B cell (primary cell): ENCODE measurements around the gene GINS3.
"Not testable (repeated sequence)": the region's sequence is repeated elsewhere in the genome, so short reads cannot be mapped to it uniquely, and the experiment has no call there.

Experiments
- CTCF ChIP-seq: fragments of 200-600 bp; IDR thresholded peaks from one replicate; pipeline ENCODE4 v1.8.0; 2022; ENCODE audit warnings: antibody characterized with exemption, mild to moderate bottlenecking
- EZH2 ChIP-seq: IDR thresholded peaks from 2 replicates; pipeline ENCODE4 v1.6.1; 2012; ENCODE audit warnings: borderline replicate concordance, low read depth, mild to moderate bottlenecking, moderate library complexity, low read length; ENCODE audit not compliant: insufficient read depth, poor library complexity, severe bottlenecking

DNA sequence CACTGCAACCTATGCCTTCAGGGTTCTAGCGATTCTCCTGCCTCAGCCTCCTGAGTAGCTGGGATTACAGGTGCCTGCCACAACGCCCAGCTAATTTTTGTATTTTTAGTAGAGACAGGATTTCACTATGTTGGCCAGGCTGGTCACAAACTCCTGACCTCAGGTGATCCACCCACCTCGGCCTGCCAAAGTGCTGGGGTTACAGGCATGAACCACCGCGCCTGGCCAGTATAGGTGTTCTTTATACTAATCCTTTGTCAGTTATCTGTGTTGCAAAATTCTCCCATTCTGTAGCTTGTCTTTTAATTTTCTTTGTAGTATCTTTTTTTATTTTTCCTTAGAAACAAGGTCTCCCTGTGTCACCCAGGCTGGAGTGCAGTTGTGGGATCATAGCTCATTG is 23.7 kb downstream of the GINS3 start:
- TF ChIP-seq EZH2, CTCF: not testable (repeated sequence)
